Heart right ventricle (tissue), 16 donors: Measurements from ENCODE around the gene ADGRG6. TPM values are rescaled to one million over a fixed set of nuclear protein-coding genes. Genes with fewer than 3 reads are reported as not detected.

Experiments used
- ATAC-seq, 8 donors: fragments of 200-7000 bp; cut with Tn5 transposase; one replicate each; pipeline ENCODE4 v1.9.1; 2020; ENCODE audit warnings: mild to moderate bottlenecking in 8 of 8, moderate library complexity in 8 of 8, moderate number of reproducible peaks in 1 of 8
- DNase-seq, 2 donors: peaks; one replicate each; pipeline ENCODE4 v3.0.0-alpha.2; 2020
- H3K27ac ChIP-seq, 10 donors: fragments of 200-600 bp; sonication (generic) in 2 of 10; one replicate each; pipeline versions ENCODE4 v1.5.0 to v1.8.0; 2020 to 2022; ENCODE audit warnings: mild to moderate bottlenecking in 3 of 10
- H3K27me3 ChIP-seq, 7 donors: fragments of 200-600 bp; one replicate each; pipeline ENCODE4 v1.8.0; 2021 to 2022; ENCODE audit warnings: mild to moderate bottlenecking in 2 of 7
- H3K36me3 ChIP-seq, 9 donors: fragments of 200-600 bp; sonication (generic) in 1 of 9; one replicate each; pipeline versions ENCODE4 v1.5.0 to v1.8.0; 2020 to 2022; ENCODE audit warnings: mild to moderate bottlenecking in 2 of 9
- H3K4me1 ChIP-seq, 9 donors: fragments of 200-600 bp; sonication (generic) in 1 of 9; one replicate each; pipeline versions ENCODE4 v1.5.0 to v1.8.0; 2020 to 2022; ENCODE audit warnings: mild to moderate bottlenecking in 4 of 9
- H3K4me3 ChIP-seq, 10 donors: fragments of 200-600 bp; sonication (generic) in 2 of 10; one replicate each; pipeline versions ENCODE4 v1.5.0 to v1.8.0; 2020 to 2022; ENCODE audit warnings: mild to moderate bottlenecking in 7 of 10, moderate library complexity in 2 of 10
- H3K9me3 ChIP-seq, 11 donors: fragments of 200-600 bp in 10 of 11; sonication (generic) in 2 of 11; one replicate each; pipeline versions ENCODE4 v1.5.0 to v1.8.0; 2013 to 2022; ENCODE audit warnings: mild to moderate bottlenecking in 2 of 11, control low read depth in 1 of 11, moderate library complexity in 1 of 11
- CTCF ChIP-seq, 9 donors: fragments of 200-600 bp; sonication (generic) in 2 of 9; IDR thresholded peaks; one replicate each; pipeline versions ENCODE4 v1.5.0 to v1.8.0; 2021 to 2022; ENCODE audit warnings: antibody characterized with exemption in 9 of 9, mild to moderate bottlenecking in 5 of 9, moderate library complexity in 1 of 9
- WGBS, 2 donors: extraction: QIAGEN DNeasy Blood & Tissue Kit; methylation state at CpG; one replicate each; pipeline ENCODE4 v1.1.7; 2013; ENCODE audit warnings: inconsistent platforms in 1 of 2; 5-methylcytosine and 5-hydroxymethylcytosine counted together
- intact Hi-C, 10 donors: fragments of 100-400 bp; cut with DNase I; formaldehyde crosslinking; loops; one replicate each; pipeline versions ENCODE4 v1.11.1 to v1.14.2; 2022
- polyA plus RNA-seq, 2 donors: library from polyadenylated mRNA; stranded (reverse); fragments of 200-250 nt; gene quantifications; one replicate each; pipeline ENCODE4 v1.2.3, GENCODE V29; 2013
- total RNA-seq, 10 donors: library from RNA; stranded (reverse); fragmentation: NEBNext Ultra II Directional in 3 of 10; extraction: Animal tissue kit (Norgen Biotek cat#: 25700) in 3 of 10; gene quantifications; one replicate each; pipeline versions ENCODE4 v1.2.1 to v1.2.4, GENCODE V29; 2021 to 2023
- donor health status: Arrhythmogenic right ventricular cardiomyopathy.
- donor health status: ischemic (EF 13 %, LVEDD 7.1; RV severe dilation, severe dysfunction).
- donor health status: healthy with polysubstance abuse.
- donor health status: DM: no; HTN: yes; CAD: no.
- donor health status: DM: no; HTN: no; CAD: no.
- donor health status: ischemic (EF 25% LVEDD 6.9; RV normal size, moderate dysfunction).
- donor health status: ischemic (EF 25% LVEDD 5.7; RV mildly dilated, moderate dysfunction).
- donor health status: healthy.
- donor health status: DM: yes; HTN: yes; CAD: no.
- donor health status: Ischemic cardiomyopathy.
- donor health status: ischemic (EF 35%, LVEDD 5.7; RV mildly dilated, moderate dysfunction).
- donor health status: nonischemic (EF 11% LVEDD 7.7; RV severe dilation, severe dysfunction).
- donor health status: DM: yes; HTN: yes; CAD: no.
- donor health status: PGD.
- donor health status: ischemic (EF 29% LVEDD 5.4; RV normal size, mild dysfunction).
- donor health status: nonischemic (EF 23%, LVEDD 6.1; RV moderate dilation, normal function).

Gene ADGRG6
- total and polyA plus RNA-seq, 12 donors, result 0.93 to 5.9 (median 3.1) TPM

GRCh38 chr6:142400495-142400894, 98.7 kb downstream of the ADGRG6 start:
- Histone ChIP-seq H3K27ac (no peak overlapping the region), H3K9me3 (no peaks in the 10 kb centered on the region), H3K4me1 (peaks cover 0 to 4% (median 0%) of the 10 kb centered on the region in 9 donors), H3K27me3 (peaks cover 0 to 16% (median 0%) of the 10 kb centered on the region in 7 donors), H3K4me3 (no peak overlapping the region), H3K36me3 (no peaks in the 10 kb centered on the region)
- TF ChIP-seq CTCF (IDR thresholded peaks at IDR 0.05), result no peak
- ATAC-seq, result no peak
- intact Hi-C loops, result no loop called here
- no peak for DNase-seq
- 36 to 45% methylated on average over 4 of the region's 4 CpGs for WGBS, 2 donors

GRCh38 chr6:142401838-142402237, 100.0 kb downstream of the ADGRG6 start:
- 85 to 90% methylated on average over 1 of the region's 1 CpG for WGBS, 2 donors
- no peak for TF ChIP-seq CTCF (IDR thresholded peaks at IDR 0.05)
- no peak for ATAC-seq

DNA sequence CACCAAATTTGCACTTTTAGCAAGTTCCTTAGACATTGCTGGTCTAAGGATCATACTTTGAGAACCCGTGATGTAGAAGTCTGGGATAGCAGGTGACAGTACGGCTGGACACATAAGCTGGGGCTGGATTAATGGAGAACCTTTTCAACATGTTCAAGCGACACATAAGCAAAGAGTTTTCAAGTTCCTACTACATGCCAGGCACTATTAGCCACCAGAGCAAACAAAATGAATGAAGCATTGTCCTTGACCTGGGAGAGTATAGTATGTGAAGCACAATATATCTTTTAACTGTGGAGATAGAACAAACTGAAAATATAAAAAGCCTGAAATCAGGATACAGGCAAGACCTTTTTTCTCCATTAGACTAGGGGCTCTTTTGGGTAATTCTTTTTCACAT, 102.9 kb downstream of the ADGRG6 start:
- ATAC-seq (no peak), DNase-seq (no peak)
- intact Hi-C loops, result no loop called here
- WGBS, 2 donors, result 93 to 97% methylated on average over 3 of the region's 3 CpGs
- Histone ChIP-seq H3K27ac (no peak overlapping the region), H3K4me1 (peaks cover 0 to 15% (median 4%) of the 10 kb centered on the region in 9 donors), H3K36me3 (no peaks in the 10 kb centered on the region), H3K4me3 (no peak overlapping the region), H3K27me3 (peaks cover 0 to 14% (median 0%) of the 10 kb centered on the region in 7 donors), H3K9me3 (no peaks in the 10 kb centered on the region)
- TF ChIP-seq CTCF (IDR thresholded peaks at IDR 0.05), result no peak

More at GRCh38 chr6:142401838-142402237, 100.0 kb downstream of the ADGRG6 start:
- H3K4me3 ChIP-seq, result no peak overlapping the region
- H3K27me3 ChIP-seq, result peaks cover 0 to 16% (median 0%) of the 10 kb centered on the region in 7 donors
- no peak overlapping the region for H3K27ac ChIP-seq
- H3K9me3 ChIP-seq, result no peaks in the 10 kb centered on the region
- H3K36me3 ChIP-seq, result no peaks in the 10 kb centered on the region
- DNase-seq, result no peak
- peaks cover 0 to 15% (median 4%) of the 10 kb centered on the region in 9 donors for H3K4me1 ChIP-seq
- intact Hi-C loops, result no loop called here

GRCh38 chr6:142406131-142406530, 104.3 kb downstream of the ADGRG6 start:
- Histone ChIP-seq H3K9me3 (no peaks in the 10 kb centered on the region), H3K27ac (no peak overlapping the region), H3K4me3 (no peak overlapping the region), H3K4me1 (peaks cover 0 to 15% (median 4%) of the 10 kb centered on the region in 9 donors), H3K36me3 (no peaks in the 10 kb centered on the region), H3K27me3 (peaks cover 0 to under 1% (median 0%) of the 10 kb centered on the region in 7 donors)
- ATAC-seq (peak in 7 of 8 donors; percentile 38 to 67 (median 59)), DNase-seq (peak in 1 of 2 donors; percentile 16)
- intact Hi-C loops, result no loop called here
- WGBS, 2 donors, result 19 to 21% methylated on average over 3 of the region's 3 CpGs
- no peak for TF ChIP-seq CTCF (IDR thresholded peaks at IDR 0.05)
